GM23338 (cell line): ENCODE data around the gene CES4A. TPM values are rescaled to one million over a fixed set of nuclear protein-coding genes. Genes with fewer than 3 reads are reported as not detected.

ENCODE experiments used
- ATAC-seq: fragments of 200-7000 bp; cut with Tn5 transposase; 3 replicates; pipeline ENCODE4 v1.9.1; 2020
- DNase-seq: peaks from one replicate; pipeline ENCODE4 v3.0.0-alpha.2; 2015; ENCODE audit warnings: low spot score
- H2AFZ ChIP-seq: fragments of 200-600 bp; sonication (generic); 2 replicates; pipeline ENCODE4 v1.8.0; 2016; ENCODE audit warnings: antibody characterized with exemption, mild to moderate bottlenecking, moderate library complexity
- H3F3A ChIP-seq: fragments of 200-600 bp; sonication (generic); replicated peaks from 2 replicates; pipeline ENCODE4 v1.8.0; 2017; ENCODE audit warnings: antibody characterized with exemption, mixed run types, low read depth
- H3K27ac ChIP-seq: fragments of 200-600 bp; sonication (generic); 2 replicates; pipeline ENCODE4 v1.6.1; 2016; ENCODE audit warnings: low read depth
- H3K27me3 ChIP-seq: fragments of 200-600 bp; sonication (generic); 2 replicates; pipeline ENCODE4 v1.8.0; 2016; ENCODE audit warnings: mild to moderate bottlenecking, mixed run types, moderate library complexity; ENCODE audit not compliant: insufficient read depth
- H3K36me3 ChIP-seq: fragments of 200-600 bp; sonication (generic); 2 replicates; pipeline ENCODE4 v1.8.0; 2016; ENCODE audit warnings: mild to moderate bottlenecking; ENCODE audit not compliant: insufficient read depth
- H3K4me1 ChIP-seq: fragments of 200-600 bp; sonication (generic); 2 replicates; pipeline ENCODE4 v1.8.0; 2016; ENCODE audit warnings: mild to moderate bottlenecking, moderate library complexity; ENCODE audit not compliant: insufficient read depth
- H3K4me2 ChIP-seq: fragments of 200-600 bp; sonication (generic); 2 replicates; pipeline ENCODE4 v1.7.1; 2017; ENCODE audit warnings: mixed run types
- H3K4me3 ChIP-seq: fragments of 200-600 bp; sonication (generic); 2 replicates; pipeline ENCODE4 v1.6.1; 2016; ENCODE audit warnings: mixed run types
- H3K79me2 ChIP-seq: fragments of 200-600 bp; sonication (generic); replicated peaks from 2 replicates; pipeline ENCODE4 v1.8.0; 2017; ENCODE audit warnings: mild to moderate bottlenecking; ENCODE audit not compliant: insufficient read depth
- H3K9me2 ChIP-seq: fragments of 200-600 bp; sonication (generic); 2 replicates; pipeline ENCODE4 v1.8.0; 2017; ENCODE audit not compliant: insufficient read depth
- H4K20me1 ChIP-seq: fragments of 200-600 bp; sonication (generic); replicated peaks from 2 replicates; pipeline ENCODE4 v1.8.0; 2017; ENCODE audit warnings: mild to moderate bottlenecking; ENCODE audit not compliant: insufficient read depth
- H3K27ac Mint-ChIP-seq: 2 replicates; pipeline ENCODE4 v1.8.0; 2020; ENCODE audit warnings: inconsistent platforms, mild to moderate bottlenecking, moderate library complexity, mixed read lengths
- H3K27me3 Mint-ChIP-seq: 3 replicates; pipeline ENCODE4 v1.8.0; 2022; ENCODE audit warnings: low read depth, mild to moderate bottlenecking, moderate library complexity, mixed read lengths, inconsistent platforms; ENCODE audit not compliant: insufficient read depth, poor library complexity
- H3K36me3 Mint-ChIP-seq: 3 replicates; pipeline ENCODE4 v1.8.0; 2021; ENCODE audit warnings: low read depth, mild to moderate bottlenecking, inconsistent platforms, moderate library complexity, mixed read lengths
- H3K4me1 Mint-ChIP-seq: 3 replicates; pipeline ENCODE4 v1.8.0; 2020; ENCODE audit warnings: mild to moderate bottlenecking, inconsistent platforms, mixed read lengths
- H3K4me3 Mint-ChIP-seq: 3 replicates; pipeline ENCODE4 v1.8.0; 2021; ENCODE audit warnings: moderate library complexity, mild to moderate bottlenecking, inconsistent platforms, mixed read lengths
- H3K9me3 Mint-ChIP-seq: 3 replicates; pipeline ENCODE4 v1.8.0; 2020; ENCODE audit warnings: moderate library complexity, mild to moderate bottlenecking, inconsistent platforms, mixed read lengths
- CREB1 ChIP-seq: fragments of 250-450 bp; sonication (Bioruptor Pico); IDR thresholded peaks from 2 replicates; pipeline ENCODE4 v1.5.0; 2020; ENCODE audit warnings: low read depth, mild to moderate bottlenecking, moderate library complexity
- EZH2 ChIP-seq: fragments of 200-600 bp; sonication (generic); IDR thresholded peaks from one replicate; pipeline ENCODE4 v1.8.0; 2017; ENCODE audit warnings: antibody characterized with exemption, mild to moderate bottlenecking, low read depth; ENCODE audit not compliant: unreplicated experiment
- JUNB ChIP-seq: IDR thresholded peaks from one replicate; pipeline ENCODE4 v1.6.1; 2016; ENCODE audit warnings: antibody characterized with exemption; ENCODE audit not compliant: unreplicated experiment
- NANOG ChIP-seq: IDR thresholded peaks from 2 replicates; pipeline ENCODE4 v1.6.1; 2016; ENCODE audit warnings: antibody characterized with exemption, borderline replicate concordance
- POLR2AphosphoS5 ChIP-seq: IDR thresholded peaks from 2 replicates; pipeline ENCODE4 v1.6.1; 2016; ENCODE audit warnings: antibody characterized with exemption, low read depth
- STAT1 ChIP-seq: IDR thresholded peaks from one replicate; pipeline ENCODE4 v1.6.1; 2016; ENCODE audit warnings: antibody characterized with exemption; ENCODE audit not compliant: unreplicated experiment
- ZNF331 ChIP-seq: fragments of 250-450 bp; sonication (Bioruptor Pico); IDR thresholded peaks from 2 replicates; pipeline ENCODE4 v1.5.0; 2020; ENCODE audit warnings: low read depth, mild to moderate bottlenecking, moderate library complexity
- polyA plus RNA-seq: library from polyadenylated mRNA; unstranded; fragments of >200 nt; fragmentation: Nextera tagmentation; extraction: Ambion mirVana; gene quantifications from 2 replicates; pipeline ENCODE4 v1.2.1, GENCODE V29; 2016
- total RNA-seq: library from RNA; depleted of rRNA; stranded (reverse); fragments of >200 nt; shearing (Covaris generic); gene quantifications from 2 replicates; pipeline ENCODE4 v1.2.3, GENCODE V29; 2014
- TF ChIP-seq, protein P1 (sequence below): fragments of 250-450 bp; sonication (Bioruptor Pico); IDR thresholded peaks from 2 replicates; pipeline ENCODE4 v1.5.0; 2020; ENCODE audit warnings: mild to moderate bottlenecking, moderate library complexity
- TF ChIP-seq, protein P2 (sequence below), 2 experiments: fragments of 200-600 bp in 1 of 2; sonication (generic) in 1 of 2; conservative IDR thresholded peaks; 2 replicates each; pipeline versions ENCODE4 v1.5.1 to v1.6.1; 2016 to 2017; ENCODE audit warnings: antibody characterized with exemption in 2 of 2, low read depth in 2 of 2, mild to moderate bottlenecking in 2 of 2, moderate library complexity in 1 of 2

Gene CES4A
- total and polyA plus RNA-seq, 2 experiments from 2014 or later, result 0.10 to 0.42 TPM

DNA sequence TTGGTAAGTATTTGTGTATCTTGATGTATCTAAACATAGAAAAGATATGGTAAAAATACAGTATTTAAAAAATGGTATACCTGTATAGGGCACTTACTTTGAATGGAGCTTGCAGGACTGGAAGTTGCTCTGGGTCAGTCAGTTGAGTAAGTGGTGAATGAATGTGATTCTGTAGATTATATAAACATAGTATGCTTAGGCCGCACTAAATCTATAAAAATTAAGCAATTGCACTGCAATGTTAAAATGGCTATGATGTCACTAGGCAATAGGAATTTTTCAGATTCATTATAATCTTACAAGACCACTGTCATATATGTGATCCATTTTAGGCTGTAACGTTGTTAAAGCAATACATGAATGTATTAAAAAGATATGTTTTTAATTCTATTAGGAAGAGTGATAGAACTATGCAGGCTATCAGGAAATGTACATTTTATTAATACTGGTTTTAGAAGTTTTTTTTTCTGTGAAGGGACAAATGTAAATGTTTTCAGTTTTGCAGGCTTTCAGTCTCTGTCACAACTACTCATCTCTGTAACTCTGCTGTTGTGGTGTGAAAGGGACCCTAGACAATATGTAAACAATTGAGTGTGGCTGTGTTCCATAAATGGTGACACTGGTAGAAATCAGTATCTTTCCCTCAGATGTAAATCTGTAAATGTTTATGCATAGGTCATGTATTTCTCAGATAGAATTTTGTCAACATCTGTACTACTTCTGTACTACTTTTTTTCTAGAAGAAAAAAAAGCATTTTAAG is 51.1 kb downstream of the CES4A start (continued):
- TF ChIP-seq EZH2, result no peak
- TF ChIP-seq STAT1, result no peak
- no peak for TF ChIP-seq JUNB
- no peak for TF ChIP-seq POLR2AphosphoS5
- TF ChIP-seq, protein P1, sequence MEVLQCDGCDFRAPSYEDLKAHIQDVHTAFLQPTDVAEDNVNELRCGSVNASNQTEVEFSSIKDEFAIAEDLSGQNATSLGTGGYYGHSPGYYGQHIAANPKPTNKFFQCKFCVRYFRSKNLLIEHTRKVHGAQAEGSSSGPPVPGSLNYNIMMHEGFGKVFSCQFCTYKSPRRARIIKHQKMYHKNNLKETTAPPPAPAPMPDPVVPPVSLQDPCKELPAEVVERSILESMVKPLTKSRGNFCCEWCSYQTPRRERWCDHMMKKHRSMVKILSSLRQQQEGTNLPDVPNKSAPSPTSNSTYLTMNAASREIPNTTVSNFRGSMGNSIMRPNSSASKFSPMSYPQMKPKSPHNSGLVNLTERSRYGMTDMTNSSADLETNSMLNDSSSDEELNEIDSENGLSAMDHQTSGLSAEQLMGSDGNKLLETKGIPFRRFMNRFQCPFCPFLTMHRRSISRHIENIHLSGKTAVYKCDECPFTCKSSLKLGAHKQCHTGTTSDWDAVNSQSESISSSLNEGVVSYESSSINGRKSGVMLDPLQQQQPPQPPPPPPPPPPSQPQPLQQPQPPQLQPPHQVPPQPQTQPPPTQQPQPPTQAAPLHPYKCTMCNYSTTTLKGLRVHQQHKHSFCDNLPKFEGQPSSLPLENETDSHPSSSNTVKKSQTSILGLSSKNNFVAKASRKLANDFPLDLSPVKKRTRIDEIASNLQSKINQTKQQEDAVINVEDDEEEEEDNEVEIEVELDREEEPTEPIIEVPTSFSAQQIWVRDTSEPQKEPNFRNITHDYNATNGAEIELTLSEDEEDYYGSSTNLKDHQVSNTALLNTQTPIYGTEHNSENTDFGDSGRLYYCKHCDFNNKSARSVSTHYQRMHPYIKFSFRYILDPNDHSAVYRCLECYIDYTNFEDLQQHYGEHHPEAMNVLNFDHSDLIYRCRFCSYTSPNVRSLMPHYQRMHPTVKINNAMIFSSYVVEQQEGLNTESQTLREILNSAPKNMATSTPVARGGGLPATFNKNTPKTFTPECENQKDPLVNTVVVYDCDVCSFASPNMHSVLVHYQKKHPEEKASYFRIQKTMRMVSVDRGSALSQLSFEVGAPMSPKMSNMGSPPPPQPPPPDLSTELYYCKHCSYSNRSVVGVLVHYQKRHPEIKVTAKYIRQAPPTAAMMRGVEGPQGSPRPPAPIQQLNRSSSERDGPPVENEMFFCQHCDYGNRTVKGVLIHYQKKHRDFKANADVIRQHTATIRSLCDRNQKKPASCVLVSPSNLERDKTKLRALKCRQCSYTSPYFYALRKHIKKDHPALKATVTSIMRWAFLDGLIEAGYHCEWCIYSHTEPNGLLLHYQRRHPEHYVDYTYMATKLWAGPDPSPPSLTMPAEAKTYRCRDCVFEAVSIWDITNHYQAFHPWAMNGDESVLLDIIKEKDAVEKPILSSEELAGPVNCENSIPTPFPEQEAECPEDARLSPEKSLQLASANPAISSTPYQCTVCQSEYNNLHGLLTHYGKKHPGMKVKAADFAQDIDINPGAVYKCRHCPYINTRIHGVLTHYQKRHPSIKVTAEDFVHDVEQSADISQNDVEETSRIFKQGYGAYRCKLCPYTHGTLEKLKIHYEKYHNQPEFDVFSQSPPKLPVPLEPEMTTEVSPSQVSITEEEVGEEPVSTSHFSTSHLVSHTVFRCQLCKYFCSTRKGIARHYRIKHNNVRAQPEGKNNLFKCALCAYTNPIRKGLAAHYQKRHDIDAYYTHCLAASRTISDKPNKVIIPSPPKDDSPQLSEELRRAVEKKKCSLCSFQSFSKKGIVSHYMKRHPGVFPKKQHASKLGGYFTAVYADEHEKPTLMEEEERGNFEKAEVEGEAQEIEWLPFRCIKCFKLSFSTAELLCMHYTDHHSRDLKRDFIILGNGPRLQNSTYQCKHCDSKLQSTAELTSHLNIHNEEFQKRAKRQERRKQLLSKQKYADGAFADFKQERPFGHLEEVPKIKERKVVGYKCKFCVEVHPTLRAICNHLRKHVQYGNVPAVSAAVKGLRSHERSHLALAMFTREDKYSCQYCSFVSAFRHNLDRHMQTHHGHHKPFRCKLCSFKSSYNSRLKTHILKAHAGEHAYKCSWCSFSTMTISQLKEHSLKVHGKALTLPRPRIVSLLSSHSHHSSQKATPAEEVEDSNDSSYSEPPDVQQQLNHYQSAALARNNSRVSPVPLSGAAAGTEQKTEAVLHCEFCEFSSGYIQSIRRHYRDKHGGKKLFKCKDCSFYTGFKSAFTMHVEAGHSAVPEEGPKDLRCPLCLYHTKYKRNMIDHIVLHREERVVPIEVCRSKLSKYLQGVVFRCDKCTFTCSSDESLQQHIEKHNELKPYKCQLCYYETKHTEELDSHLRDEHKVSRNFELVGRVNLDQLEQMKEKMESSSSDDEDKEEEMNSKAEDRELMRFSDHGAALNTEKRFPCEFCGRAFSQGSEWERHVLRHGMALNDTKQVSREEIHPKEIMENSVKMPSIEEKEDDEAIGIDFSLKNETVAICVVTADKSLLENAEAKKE (CRISPR knock-in tag), result no peak

DNA sequence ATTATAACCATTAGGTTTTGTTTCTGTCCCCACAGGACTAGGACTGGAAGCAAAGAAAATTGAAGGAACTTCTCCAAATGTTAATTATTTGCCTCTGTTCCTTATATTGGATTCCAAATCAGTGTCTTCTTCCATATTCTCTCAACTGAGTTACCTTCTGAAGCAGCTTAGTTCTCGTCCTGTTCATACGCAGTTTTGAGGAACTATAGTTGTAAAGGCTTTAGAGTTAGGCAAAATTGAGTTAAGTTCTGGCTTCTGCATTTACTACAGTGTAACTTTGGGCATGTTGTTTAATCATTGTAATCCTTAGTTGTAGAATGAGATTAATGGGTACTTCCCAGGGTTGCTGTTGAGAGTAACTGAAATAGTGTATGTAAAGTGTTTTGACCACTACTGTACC is 51.8 kb downstream of the CES4A start:
- Histone ChIP-seq H3K9me2 (no peaks in the 10 kb centered on the region), H3K4me1 (peaks cover 11% of the 10 kb centered on the region; the same call in 1 of the 2 replicates), H3K79me2 (peaks cover 21% of the 10 kb centered on the region), H3F3A (no peaks in the 10 kb centered on the region), H3K27ac (no peak overlapping the region), H4K20me1 (peaks cover 8% of the 10 kb centered on the region; the same call in 1 of the 2 replicates), H3K4me3 (no peak overlapping the region), H3K36me3 (no peaks in the 10 kb centered on the region), H3K4me2 (no peak overlapping the region), H2AFZ (no peak overlapping the region), H3K27me3 (no peaks in the 10 kb centered on the region)
- DNase-seq, result no peak
- Mint-ChIP-seq H3K9me3 (no peaks in the 10 kb centered on the region), H3K36me3 (peaks cover 10% of the 10 kb centered on the region; the same call in 2 of the 3 replicates), H3K27ac (no peak overlapping the region), H3K4me1 (peaks cover 15% of the 10 kb centered on the region; the same call in 2 of the 3 replicates), H3K4me3 (no peak overlapping the region), H3K27me3 (no peaks in the 10 kb centered on the region)
- no peak for ATAC-seq
- TF ChIP-seq JUNB (no peak), ZNF331 (no peak), STAT1 (no peak), CREB1 (CRISPR knock-in tag) (no peak), NANOG (no peak)
- TF ChIP-seq, protein P2, sequence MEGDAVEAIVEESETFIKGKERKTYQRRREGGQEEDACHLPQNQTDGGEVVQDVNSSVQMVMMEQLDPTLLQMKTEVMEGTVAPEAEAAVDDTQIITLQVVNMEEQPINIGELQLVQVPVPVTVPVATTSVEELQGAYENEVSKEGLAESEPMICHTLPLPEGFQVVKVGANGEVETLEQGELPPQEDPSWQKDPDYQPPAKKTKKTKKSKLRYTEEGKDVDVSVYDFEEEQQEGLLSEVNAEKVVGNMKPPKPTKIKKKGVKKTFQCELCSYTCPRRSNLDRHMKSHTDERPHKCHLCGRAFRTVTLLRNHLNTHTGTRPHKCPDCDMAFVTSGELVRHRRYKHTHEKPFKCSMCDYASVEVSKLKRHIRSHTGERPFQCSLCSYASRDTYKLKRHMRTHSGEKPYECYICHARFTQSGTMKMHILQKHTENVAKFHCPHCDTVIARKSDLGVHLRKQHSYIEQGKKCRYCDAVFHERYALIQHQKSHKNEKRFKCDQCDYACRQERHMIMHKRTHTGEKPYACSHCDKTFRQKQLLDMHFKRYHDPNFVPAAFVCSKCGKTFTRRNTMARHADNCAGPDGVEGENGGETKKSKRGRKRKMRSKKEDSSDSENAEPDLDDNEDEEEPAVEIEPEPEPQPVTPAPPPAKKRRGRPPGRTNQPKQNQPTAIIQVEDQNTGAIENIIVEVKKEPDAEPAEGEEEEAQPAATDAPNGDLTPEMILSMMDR (conservative IDR thresholded peaks at IDR 0.05; ENCODE audit: low read depth in 2 of 2), result no peak
